ENCODE measurements around the gene HNRNPA2B1. TPM values are rescaled to one million over a fixed set of nuclear protein-coding genes. Genes with fewer than 3 reads are reported as not detected.
A peak's percentile ranks its signal among the peaks of the same experiment; 100 is the strongest.

HNRNPA2B1 gene
- polyA plus RNA-seq, 1 of the 3 experiments (the other 2 are of a cell fraction) = 483 TPM

GRCh38 chr7:26197153-26198115 is 3.1 kb downstream of the HNRNPA2B1 start:
- DNase-seq = no peak
- CTCF ChIA-PET = interaction anchor here (0.8 to 11.3 kb wide), 25 partner anchors 9 to 310 kb away, joined by 3 to 260 read pairs (median 5); no protein-coding TSS in a partner anchor
- Histone ChIP-seq H3K4me3 (ENCODE audit: low read depth in 2 of 2, low read length in 1 of 2) (peak overlapping the region; percentile 100), H3K27ac (ENCODE audit: low read depth in 2 of 2, low read length in 1 of 2) (peak overlapping the region; percentile 10 to 13; a peak in 3 of 4 replicates), H2AFZ (ENCODE audit: low read depth) (no peak overlapping the region), H3K4me1 (ENCODE audit: control insufficient read depth in 1 of 2, insufficient read depth in 2 of 2, low read depth in 1 of 2, low read length in 1 of 2) (peaks cover 33 to 37% of the 10 kb centered on the region in 2 experiments), H3K79me2 (ENCODE audit: insufficient read depth) (peaks cover 89% of the 10 kb centered on the region), H3K27me3 (ENCODE audit: insufficient read depth) (no peaks in the 10 kb centered on the region), H3K9me3 (no peaks in the 10 kb centered on the region), H4K20me1 (ENCODE audit: insufficient read depth) (peaks cover 78% of the 10 kb centered on the region), H3K9me2 (no peaks in the 10 kb centered on the region), H3K9ac (peak overlapping the region; percentile 99), H3K4me2 (peak overlapping the region; percentile 83), H3K36me3 (replicated peaks in 1 of 2; ENCODE audit: control insufficient read depth in 1 of 2, insufficient read depth in 2 of 2, low read length in 1 of 2) (peaks cover 64 to 72% of the 10 kb centered on the region in 2 experiments), H3F3A (replicated peaks; ENCODE audit: insufficient read depth) (peaks cover 73% of the 10 kb centered on the region)
- POLR2A ChIA-PET = interaction anchor here (1.2 to 5.7 kb wide), 3 partner anchors 9 to 305 kb away, joined by 5 to 51 read pairs (median 7); no protein-coding TSS in a partner anchor
- 16% methylated on average over 5 of the region's 5 CpGs for WGBS (ENCODE audit: low lambda C conversion rate)
- TF ChIP-seq, protein P1, sequence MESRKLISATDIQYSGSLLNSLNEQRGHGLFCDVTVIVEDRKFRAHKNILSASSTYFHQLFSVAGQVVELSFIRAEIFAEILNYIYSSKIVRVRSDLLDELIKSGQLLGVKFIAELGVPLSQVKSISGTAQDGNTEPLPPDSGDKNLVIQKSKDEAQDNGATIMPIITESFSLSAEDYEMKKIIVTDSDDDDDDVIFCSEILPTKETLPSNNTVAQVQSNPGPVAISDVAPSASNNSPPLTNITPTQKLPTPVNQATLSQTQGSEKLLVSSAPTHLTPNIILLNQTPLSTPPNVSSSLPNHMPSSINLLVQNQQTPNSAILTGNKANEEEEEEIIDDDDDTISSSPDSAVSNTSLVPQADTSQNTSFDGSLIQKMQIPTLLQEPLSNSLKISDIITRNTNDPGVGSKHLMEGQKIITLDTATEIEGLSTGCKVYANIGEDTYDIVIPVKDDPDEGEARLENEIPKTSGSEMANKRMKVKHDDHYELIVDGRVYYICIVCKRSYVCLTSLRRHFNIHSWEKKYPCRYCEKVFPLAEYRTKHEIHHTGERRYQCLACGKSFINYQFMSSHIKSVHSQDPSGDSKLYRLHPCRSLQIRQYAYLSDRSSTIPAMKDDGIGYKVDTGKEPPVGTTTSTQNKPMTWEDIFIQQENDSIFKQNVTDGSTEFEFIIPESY (IDR thresholded peaks at IDR 0.05; ENCODE audit: borderline replicate concordance, low read depth) = no peak
- TF ChIP-seq GABPA (IDR thresholded peaks at IDR 0.05; ENCODE audit: low read depth) (no peak), RAD21 (IDR thresholded peaks at IDR 0.05; ENCODE audit: low read length) (no peak), JUND (IDR thresholded peaks at IDR 0.05) (no peak), POLR2AphosphoS5 (IDR thresholded peaks at IDR 0.05; ENCODE audit: low read depth, low read length) (0 out of 2 replicates have a peak, but pooled peaks have one; percentile 15)

GRCh38 chr7:26195867-26196657 is 4.5 kb downstream of the HNRNPA2B1 start:
- peaks cover 94% of the 10 kb centered on the region for H3K79me2 ChIP-seq (ENCODE audit: insufficient read depth)
- H3K9ac ChIP-seq = peak overlapping the region; percentile 99; the same call in 1 of the 2 replicates
- H3K9me2 ChIP-seq = no peaks in the 10 kb centered on the region
- peak overlapping the region; percentile 83 for H3K4me2 ChIP-seq
- H3K36me3 ChIP-seq (replicated peaks in 1 of 2; ENCODE audit: control insufficient read depth in 1 of 2, insufficient read depth in 2 of 2, low read length in 1 of 2) = peaks cover 77 to 86% of the 10 kb centered on the region in 2 experiments
- H3K27ac ChIP-seq (ENCODE audit: low read depth in 2 of 2, low read length in 1 of 2) = peak overlapping the region; percentile 9 to 23; a peak in 1 of 4 replicates
- H3K4me3 ChIP-seq (ENCODE audit: low read depth in 2 of 2, low read length in 1 of 2) = peak overlapping the region; percentile 15 to 100; a peak in 3 of 4 replicates
- H4K20me1 ChIP-seq (ENCODE audit: insufficient read depth) = peaks cover 90% of the 10 kb centered on the region
- 68% methylated on average over 10 of the region's 10 CpGs for WGBS (ENCODE audit: low lambda C conversion rate)
- TF ChIP-seq ELF1 (IDR thresholded peaks at IDR 0.05) = no peak
- no peak for TF ChIP-seq SMC3 (IDR thresholded peaks at IDR 0.05; ENCODE audit: low read depth, low read length)
- no peak for TF ChIP-seq RAD21 (IDR thresholded peaks at IDR 0.05; ENCODE audit: low read length)
- TF ChIP-seq RCOR1 (IDR thresholded peaks at IDR 0.05; ENCODE audit: low read length) = no peak
- no peak for TF ChIP-seq SIN3A (IDR thresholded peaks at IDR 0.05; ENCODE audit: borderline replicate concordance, low read depth, low read length)
- no peak for TF ChIP-seq TCF12 (IDR thresholded peaks at IDR 0.05)
- no peak for TF ChIP-seq TEAD4 (IDR thresholded peaks at IDR 0.05; ENCODE audit: borderline replicate concordance, insufficient read depth)
- ChIA-PET CTCF (interaction anchor here (1.0 to 11.3 kb wide), 7 partner anchors 8 to 181 kb away, joined by 3 to 260 read pairs (median 26); no protein-coding TSS in a partner anchor), POLR2A (interaction anchor here (5.7 kb wide), 1 partner anchor 8 kb away, joined by 51 read pairs; no protein-coding TSS in a partner anchor)
- peaks cover 35 to 37% of the 10 kb centered on the region in 2 experiments for H3K4me1 ChIP-seq (ENCODE audit: control insufficient read depth in 1 of 2, insufficient read depth in 2 of 2, low read depth in 1 of 2, low read length in 1 of 2)
- H3K9me3 ChIP-seq = no peaks in the 10 kb centered on the region
- no peak for DNase-seq
- H3F3A ChIP-seq (replicated peaks; ENCODE audit: insufficient read depth) = peaks cover 83% of the 10 kb centered on the region
- no peak overlapping the region for H2AFZ ChIP-seq (ENCODE audit: low read depth)
- H3K27me3 ChIP-seq (ENCODE audit: insufficient read depth) = no peaks in the 10 kb centered on the region
